Activated CD8-positive, alpha-beta T cell treated with anti-CD3 and anti-CD28 coated beads for 36 hours (primary cell): ENCODE measurements around the gene NOL4. TPM values are rescaled to one million over a fixed set of nuclear protein-coding genes. Genes with fewer than 3 reads are reported as not detected.
"Not testable (repeated sequence)": the region's sequence is repeated elsewhere in the genome, so short reads cannot be mapped to it uniquely, and the experiment has no call there.

ENCODE experiments used
- ATAC-seq: fragments of 200-7000 bp; cut with Tn5 transposase; one replicate; pipeline ENCODE4 v1.10.0; 2021; ENCODE audit warnings: mild to moderate bottlenecking, moderate library complexity
- CTCF ChIA-PET: fragments of 350-600 bp; sonication (Branson Sonifier 250); formaldehyde crosslinking; loops from one replicate; lab custom pipeline; 2021; ENCODE audit warnings: antibody characterized with exemption; lab: Charles Lee
- POLR2A ChIA-PET: fragments of 350-600 bp; sonication (Branson Sonifier 250); formaldehyde crosslinking; loops from one replicate; lab custom pipeline; 2021; ENCODE audit warnings: antibody characterized with exemption; lab: Charles Lee
- DNase-seq: peaks from one replicate; pipeline ENCODE4 v3.0.0-alpha.2; 2020
- H3K27ac Mint-ChIP-seq: one replicate; pipeline ENCODE4 v1.8.0; 2021; ENCODE audit warnings: mild to moderate bottlenecking, mixed read lengths
- H3K27me3 Mint-ChIP-seq: one replicate; pipeline ENCODE4 v1.8.0; 2021; ENCODE audit warnings: mixed read lengths
- H3K36me3 Mint-ChIP-seq: one replicate; pipeline ENCODE4 v1.8.0; 2021; ENCODE audit warnings: low read depth, mixed read lengths
- H3K4me1 Mint-ChIP-seq: one replicate; pipeline ENCODE4 v1.8.0; 2021; ENCODE audit warnings: low read depth, mixed read lengths
- H3K4me3 Mint-ChIP-seq: one replicate; pipeline ENCODE4 v1.8.0; 2021; ENCODE audit warnings: mild to moderate bottlenecking, moderate library complexity, mixed read lengths
- H3K9me3 Mint-ChIP-seq: one replicate; pipeline ENCODE4 v1.8.0; 2021; ENCODE audit warnings: mixed read lengths
- intact Hi-C: fragments of 100-400 bp; cut with micrococcal nuclease; formaldehyde crosslinking; loops from one replicate; pipeline ENCODE4 v1.10.0; 2022
- total RNA-seq, 2 experiments: library from RNA; stranded (reverse); gene quantifications; one replicate each; pipeline ENCODE4 v1.2.3, GENCODE V29; 2021
- TF ChIP-seq, protein P1 (sequence below): fragments of 200-600 bp; IDR thresholded peaks from one replicate; pipeline ENCODE4 v1.8.0; 2022; ENCODE audit warnings: antibody characterized with exemption, mild to moderate bottlenecking

Gene NOL4, protein sequence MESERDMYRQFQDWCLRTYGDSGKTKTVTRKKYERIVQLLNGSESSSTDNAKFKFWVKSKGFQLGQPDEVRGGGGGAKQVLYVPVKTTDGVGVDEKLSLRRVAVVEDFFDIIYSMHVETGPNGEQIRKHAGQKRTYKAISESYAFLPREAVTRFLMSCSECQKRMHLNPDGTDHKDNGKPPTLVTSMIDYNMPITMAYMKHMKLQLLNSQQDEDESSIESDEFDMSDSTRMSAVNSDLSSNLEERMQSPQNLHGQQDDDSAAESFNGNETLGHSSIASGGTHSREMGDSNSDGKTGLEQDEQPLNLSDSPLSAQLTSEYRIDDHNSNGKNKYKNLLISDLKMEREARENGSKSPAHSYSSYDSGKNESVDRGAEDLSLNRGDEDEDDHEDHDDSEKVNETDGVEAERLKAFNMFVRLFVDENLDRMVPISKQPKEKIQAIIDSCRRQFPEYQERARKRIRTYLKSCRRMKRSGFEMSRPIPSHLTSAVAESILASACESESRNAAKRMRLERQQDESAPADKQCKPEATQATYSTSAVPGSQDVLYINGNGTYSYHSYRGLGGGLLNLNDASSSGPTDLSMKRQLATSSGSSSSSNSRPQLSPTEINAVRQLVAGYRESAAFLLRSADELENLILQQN
- not detected for total RNA-seq

DNA sequence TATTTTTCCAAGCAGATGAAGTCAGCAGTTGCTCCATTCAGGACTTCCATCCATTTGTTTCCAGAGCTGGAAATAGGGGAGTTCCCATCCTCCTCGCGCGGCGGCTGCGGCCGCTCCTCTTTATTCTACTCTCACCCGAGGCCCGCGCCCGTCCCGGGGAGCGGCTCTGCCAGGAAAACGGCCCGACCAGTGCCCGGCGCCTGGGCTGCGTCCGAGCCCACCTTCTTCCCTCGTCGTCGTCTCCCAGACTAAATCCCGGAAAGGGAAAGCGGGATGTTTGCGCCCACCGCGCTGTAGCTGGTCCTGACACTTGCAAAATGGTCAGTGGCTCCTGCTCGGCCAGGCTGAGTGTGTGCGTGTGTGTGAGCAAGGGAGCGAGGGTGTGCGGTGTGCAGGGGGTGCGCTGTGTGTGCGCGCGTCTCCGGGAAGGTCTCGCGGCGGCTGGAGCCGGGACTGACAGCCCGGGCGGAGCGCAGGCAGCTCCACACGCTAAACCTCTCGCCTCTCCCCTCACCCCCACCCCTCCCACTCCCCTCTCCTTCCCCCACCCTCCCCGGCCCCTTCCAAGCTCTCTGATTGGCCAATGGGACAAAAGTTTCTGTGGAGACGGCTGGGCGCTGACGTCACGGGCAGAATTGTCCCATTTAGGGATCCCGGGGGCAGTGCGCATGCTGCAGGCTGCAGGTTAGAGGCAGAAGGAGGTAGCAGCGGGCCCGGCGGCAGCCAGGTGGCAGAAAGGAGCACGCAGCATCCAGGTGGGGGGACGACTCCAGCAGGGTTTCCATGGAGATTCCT, at the start of gene NOL4:
Gene NOL4, minus strand, starts transcription at position 491 of the 795 bp plus-strand sequence. CDS start 1,660 bp downstream, outside the sequence.
- DNase-seq (peak; percentile 2), ATAC-seq (no peak)
- peaks cover 28% of the 10 kb centered on the region for H3K27me3 Mint-ChIP-seq
- H3K4me1 Mint-ChIP-seq, result peaks cover 2% of the 10 kb centered on the region
- intact Hi-C loops, result no loop called here
- ChIA-PET CTCF (no interaction called here), POLR2A (no interaction called here)
- peaks cover 2% of the 10 kb centered on the region for H3K36me3 Mint-ChIP-seq
- TF ChIP-seq, protein P1, sequence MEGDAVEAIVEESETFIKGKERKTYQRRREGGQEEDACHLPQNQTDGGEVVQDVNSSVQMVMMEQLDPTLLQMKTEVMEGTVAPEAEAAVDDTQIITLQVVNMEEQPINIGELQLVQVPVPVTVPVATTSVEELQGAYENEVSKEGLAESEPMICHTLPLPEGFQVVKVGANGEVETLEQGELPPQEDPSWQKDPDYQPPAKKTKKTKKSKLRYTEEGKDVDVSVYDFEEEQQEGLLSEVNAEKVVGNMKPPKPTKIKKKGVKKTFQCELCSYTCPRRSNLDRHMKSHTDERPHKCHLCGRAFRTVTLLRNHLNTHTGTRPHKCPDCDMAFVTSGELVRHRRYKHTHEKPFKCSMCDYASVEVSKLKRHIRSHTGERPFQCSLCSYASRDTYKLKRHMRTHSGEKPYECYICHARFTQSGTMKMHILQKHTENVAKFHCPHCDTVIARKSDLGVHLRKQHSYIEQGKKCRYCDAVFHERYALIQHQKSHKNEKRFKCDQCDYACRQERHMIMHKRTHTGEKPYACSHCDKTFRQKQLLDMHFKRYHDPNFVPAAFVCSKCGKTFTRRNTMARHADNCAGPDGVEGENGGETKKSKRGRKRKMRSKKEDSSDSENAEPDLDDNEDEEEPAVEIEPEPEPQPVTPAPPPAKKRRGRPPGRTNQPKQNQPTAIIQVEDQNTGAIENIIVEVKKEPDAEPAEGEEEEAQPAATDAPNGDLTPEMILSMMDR, result no peak
- no peaks in the 10 kb centered on the region for H3K9me3 Mint-ChIP-seq
- no peak within 1 kb of the TSS for H3K27ac Mint-ChIP-seq
- no peak within 1 kb of the TSS for H3K4me3 Mint-ChIP-seq

DNA sequence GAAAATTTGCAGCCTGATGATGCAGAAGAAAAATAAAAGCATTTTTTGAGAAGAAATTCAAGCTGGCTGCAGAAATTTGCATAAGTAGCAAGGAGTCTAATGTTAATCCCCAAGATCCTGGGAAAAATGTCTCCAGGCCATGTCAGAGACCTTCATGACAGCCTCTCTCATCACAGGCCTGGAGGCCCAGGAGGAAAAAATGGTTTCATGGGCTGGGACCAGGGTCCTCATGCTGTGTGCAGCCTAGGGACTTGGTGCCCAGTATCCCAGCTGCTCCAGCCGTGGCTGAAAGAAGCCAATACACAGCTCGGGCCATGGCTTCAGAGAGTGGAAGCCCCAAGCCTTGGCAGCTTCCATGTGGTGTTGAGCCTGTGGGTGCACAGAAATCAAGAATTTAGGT, 41.3 kb upstream of the NOL4 start:
- DNase-seq, H3K27ac Mint-ChIP-seq, H3K4me3 Mint-ChIP-seq, H3K4me1 Mint-ChIP-seq, intact Hi-C loops, ATAC-seq, CTCF ChIA-PET, POLR2A ChIA-PET, H3K36me3 Mint-ChIP-seq, H3K27me3 Mint-ChIP-seq: not testable (repeated sequence)
- peaks cover 12% of the 10 kb centered on the region for H3K9me3 Mint-ChIP-seq

DNA sequence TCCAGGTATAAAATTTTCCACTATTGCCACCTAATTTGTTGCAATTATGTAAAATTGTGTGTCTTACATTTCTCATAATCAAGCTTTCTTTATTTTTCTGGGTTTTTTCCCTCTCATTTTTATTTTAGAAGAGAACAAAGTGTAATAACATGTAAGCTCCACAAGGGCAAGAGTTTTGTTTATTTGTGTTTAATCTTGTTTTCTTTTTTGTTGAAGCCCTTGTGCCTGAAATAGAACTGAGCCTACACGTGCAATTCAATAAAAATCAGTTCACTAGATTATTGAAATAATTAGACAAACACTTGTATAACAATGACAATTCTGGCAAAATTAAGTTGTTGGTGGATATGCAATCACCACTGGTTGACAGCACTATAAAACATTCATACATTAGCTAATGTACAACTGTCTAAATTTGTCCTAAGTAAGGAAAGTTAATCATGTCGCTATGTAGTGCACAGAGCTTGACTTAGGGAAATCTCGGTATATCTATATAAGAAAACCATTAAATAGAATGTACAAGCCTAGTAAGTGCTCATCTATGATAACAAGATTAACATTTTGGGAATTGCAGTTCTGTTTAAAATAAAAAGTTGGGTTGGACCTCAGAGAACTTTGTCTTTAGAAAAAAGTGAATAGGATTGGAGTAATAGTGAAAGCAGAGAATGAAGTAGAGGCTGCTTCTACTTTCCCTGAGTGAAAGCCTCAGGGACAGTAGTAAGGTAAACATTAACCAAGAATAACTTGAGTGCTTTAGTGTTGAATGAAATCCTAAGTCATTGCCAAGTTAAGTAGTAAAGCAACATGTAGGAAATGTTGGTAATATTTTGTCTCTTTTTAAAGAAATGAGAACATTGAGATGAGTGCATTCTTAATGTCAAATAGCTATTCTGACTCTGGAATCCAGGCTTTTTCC, 37.4 kb upstream of the NOL4 start:
- intact Hi-C loops, result no loop called here
- no peak for ATAC-seq

DNA sequence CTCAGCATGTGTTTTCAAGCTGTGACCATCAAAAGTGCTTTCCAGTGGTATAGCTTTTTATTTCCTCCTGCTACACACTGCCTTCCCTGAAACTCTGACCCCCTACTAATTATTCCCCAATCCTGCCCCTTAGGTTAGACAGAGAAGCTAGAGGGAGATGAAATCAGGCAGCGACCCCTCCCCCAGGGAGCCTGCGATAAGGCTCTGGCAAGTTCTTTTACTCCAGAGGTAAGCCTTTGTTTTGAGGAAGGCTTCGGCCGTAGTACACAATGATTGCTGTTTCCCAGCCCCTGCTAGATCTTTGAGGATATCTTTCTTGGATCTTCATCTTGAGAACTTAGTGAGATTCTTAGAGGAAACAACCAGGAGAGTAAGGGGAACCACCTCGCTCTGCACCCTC, 33.5 kb upstream of the NOL4 start:
- H3K27me3 Mint-ChIP-seq, result no peaks in the 10 kb centered on the region
- H3K4me3 Mint-ChIP-seq, result no peak overlapping the region
- H3K4me1 Mint-ChIP-seq, result no peaks in the 10 kb centered on the region
- H3K36me3 Mint-ChIP-seq, result no peaks in the 10 kb centered on the region
- ChIA-PET CTCF (no interaction called here), POLR2A (interaction anchor here (0.6 kb wide), 1 partner anchor 722 kb away, joined by 3 read pairs; no protein-coding TSS in a partner anchor)
- intact Hi-C loops, result no loop called here
- TF ChIP-seq, protein P1, result no peak
- H3K27ac Mint-ChIP-seq, result no peak overlapping the region
- DNase-seq, result no peak
- no peak for ATAC-seq
- peaks cover 11% of the 10 kb centered on the region for H3K9me3 Mint-ChIP-seq

More for the DNA sequence above, 37.4 kb upstream of the NOL4 start:
- ChIA-PET POLR2A (interaction anchor here (0.6 kb wide), 1 partner anchor 56 kb away, joined by 3 read pairs; no protein-coding TSS in a partner anchor), CTCF (no interaction called here)
- TF ChIP-seq, protein P1, result no peak
- H3K27ac Mint-ChIP-seq, result no peak overlapping the region
- no peaks in the 10 kb centered on the region for H3K27me3 Mint-ChIP-seq
- no peaks in the 10 kb centered on the region for H3K4me1 Mint-ChIP-seq
- H3K36me3 Mint-ChIP-seq, result peaks cover 1% of the 10 kb centered on the region
- H3K4me3 Mint-ChIP-seq, result no peak overlapping the region
- no peak for DNase-seq
- peaks cover 16% of the 10 kb centered on the region for H3K9me3 Mint-ChIP-seq
